NCI-H2107 treated with DMSO at 0.1 percent for 48 hours (cell line): ENCODE data around the gene TUBG1.
"Not testable (repeated sequence)": the region's sequence is repeated elsewhere in the genome, so short reads cannot be mapped to it uniquely, and the experiment has no call there.

Source experiments
- DNase-seq: peaks from one replicate; lab custom pipeline; 2025; ENCODE audit not compliant: unreplicated experiment; lab: John Stamatoyannopoulos, UW

TUBG1 gene

GRCh38 chr17:42578282-42578869 lies 31.1 kb upstream of the TUBG1 start:
- peak; percentile 78 for DNase-seq

- no peak for DNase-seq
Measured at GRCh38 chr17:42579794-42580551, 29.5 kb upstream of the TUBG1 start.

GRCh38 chr17:42581744-42582270 lies 27.7 kb upstream of the TUBG1 start:
- DNase-seq = no peak

GRCh38 chr17:42584880-42585279 lies 24.6 kb upstream of the TUBG1 start:
- no peak for DNase-seq

GRCh38 chr17:42585353-42585752 lies 24.1 kb upstream of the TUBG1 start:
- DNase-seq = no peak

- DNase-seq = no peak
Measured at GRCh38 chr17:42586514-42587230, 22.8 kb upstream of the TUBG1 start.

GRCh38 chr17:42590886-42591285 lies 18.6 kb upstream of the TUBG1 start:
- no peak for DNase-seq

- DNase-seq = no peak
Measured at GRCh38 chr17:42591411-42591810, 18.1 kb upstream of the TUBG1 start.

- no peak for DNase-seq
Measured at GRCh38 chr17:42596386-42596785, 13.1 kb upstream of the TUBG1 start.

- DNase-seq = peak; percentile 88
Measured at GRCh38 chr17:42598905-42599304, 10.6 kb upstream of the TUBG1 start.

GRCh38 chr17:42603318-42603717 lies 6.2 kb upstream of the TUBG1 start:
- DNase-seq = no peak

- no peak for DNase-seq
Measured at GRCh38 chr17:42607769-42608168, 1.7 kb upstream of the TUBG1 start.

GRCh38 chr17:42608305-42609181 lies 940 bp upstream of the TUBG1 start:
- DNase-seq = no peak

GRCh38 chr17:42609814-42610801 lies 625 bp downstream of the TUBG1 start:
- not testable (repeated sequence) for DNase-seq

- no peak for DNase-seq
Measured at GRCh38 chr17:42612013-42612412, 2.5 kb downstream of the TUBG1 start.

GRCh38 chr17:42613699-42614295 lies 4.3 kb downstream of the TUBG1 start:
- no peak for DNase-seq

- peak; percentile 42 for DNase-seq
Measured at GRCh38 chr17:42617956-42618431, 8.5 kb downstream of the TUBG1 start.

GRCh38 chr17:42618442-42619150 lies 9.1 kb downstream of the TUBG1 start:
- peak; percentile 90 for DNase-seq
